Astrocyte (in vitro differentiated cells and primary cell): ENCODE data around the gene GJC3.

Experiments used
- CTCF ChIP-seq: IDR thresholded peaks from 2 replicates; pipeline ENCODE4 v1.5.1; 2011; ENCODE audit warnings: low read depth, mild to moderate bottlenecking, inconsistent platforms, low read length, moderate library complexity; ENCODE audit not compliant: insufficient read depth
- EZH2 ChIP-seq: IDR thresholded peaks from 2 replicates; pipeline ENCODE4 v1.6.1; 2012; ENCODE audit warnings: mild to moderate bottlenecking, low read length, inconsistent platforms; ENCODE audit not compliant: insufficient read depth

DNA sequence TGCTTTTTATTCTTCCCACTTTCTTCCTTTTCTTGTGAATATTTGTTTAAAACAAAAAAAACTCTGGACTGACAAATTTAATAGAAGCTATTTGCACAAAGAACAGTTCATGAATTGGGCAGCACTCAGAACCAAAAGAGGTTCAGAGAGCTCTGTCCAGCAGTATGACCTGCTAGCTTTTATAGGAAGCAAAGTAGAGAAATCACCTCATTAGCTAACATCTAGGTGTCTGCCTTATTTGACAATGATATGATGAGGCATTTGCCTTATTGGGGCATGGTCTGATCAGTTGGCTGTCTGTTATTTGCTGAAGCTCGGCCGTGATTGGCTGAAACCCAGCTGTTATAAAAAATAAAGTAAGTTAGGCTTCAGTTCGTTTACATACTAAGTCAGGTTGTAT lies 9.3 kb downstream of the GJC3 start:
- TF ChIP-seq CTCF (no peak), EZH2 (no peak)
